Activated CD4-positive, CD25-positive, alpha-beta regulatory T cell treated with anti-CD3 and anti-CD28 coated beads, Interleukin-2, amount 50 U/mL, for 16 hours (primary cell): Measurements from ENCODE around the gene FOXO6.

Source experiments
- DNase-seq: peaks from one replicate; pipeline ENCODE4 v3.0.0-alpha.2; 2020; ENCODE audit warnings: low read depth, low spot score

Gene FOXO6

DNA sequence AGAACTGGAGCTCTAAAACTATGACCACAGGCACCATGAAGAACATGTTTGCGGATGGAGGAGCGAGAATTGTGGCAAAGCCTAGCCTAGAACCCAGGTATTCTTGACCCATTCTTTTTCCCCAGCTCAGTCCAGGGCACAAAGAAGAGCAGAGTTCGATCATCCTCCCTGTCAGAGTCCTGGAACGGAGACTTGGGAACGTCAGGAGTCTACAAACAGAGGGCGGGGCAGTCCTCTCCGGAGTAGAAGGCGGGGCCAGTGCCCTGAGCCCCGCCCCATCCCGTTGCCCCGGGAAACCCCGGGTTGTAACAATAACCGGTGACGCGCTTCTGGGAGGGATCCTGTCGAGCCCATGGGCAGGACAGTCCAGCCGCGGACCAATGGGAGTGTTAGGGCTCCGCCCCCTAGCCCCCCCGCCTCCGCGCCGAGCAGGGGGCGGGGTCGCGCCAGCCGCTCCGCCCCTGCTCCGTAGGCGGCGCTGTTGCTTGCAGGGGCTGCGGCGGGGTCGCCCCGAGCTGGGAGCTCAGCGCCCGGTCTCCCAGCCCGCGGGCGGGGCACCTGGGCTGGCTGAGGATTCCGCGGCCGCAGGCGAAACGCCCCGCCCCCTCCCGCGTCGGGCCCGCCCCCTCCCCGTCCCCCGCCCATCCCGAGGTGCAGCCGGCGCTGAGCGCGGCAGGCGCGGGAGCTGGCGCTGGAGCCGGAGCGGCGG, at the start of gene FOXO6:
Gene FOXO6, plus strand, starts transcription at position 649 of the 709 bp plus-strand sequence.
- peak; percentile 88 for DNase-seq

GRCh38 chr1:41312991-41313645, 48.1 kb upstream of the FOXO6 start:
- no peak for DNase-seq

DNA sequence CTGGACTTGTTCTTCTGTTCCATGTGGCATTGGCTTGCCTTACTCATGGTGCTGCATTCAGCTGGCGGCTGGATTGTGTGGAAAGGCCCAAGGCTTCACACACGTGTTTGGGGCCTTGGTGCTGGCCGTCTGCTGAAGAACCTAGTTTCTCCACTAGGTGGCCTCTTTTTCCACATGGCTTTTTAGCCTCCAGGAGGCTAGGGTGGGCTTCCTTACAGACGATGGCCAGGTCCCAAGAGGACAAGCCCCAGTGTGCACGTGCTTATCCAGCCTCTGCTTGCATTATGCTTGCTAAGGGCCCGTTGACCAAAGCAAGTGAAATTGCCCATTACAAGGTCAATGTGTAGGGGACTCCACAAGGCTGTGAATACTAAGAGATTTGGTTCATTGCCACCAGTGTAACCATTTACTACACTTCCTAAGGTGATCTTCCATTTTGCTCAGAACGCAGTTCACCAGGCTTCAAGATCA, 47.5 kb upstream of the FOXO6 start:
- no peak for DNase-seq

GRCh38 chr1:41314376-41315145, 46.7 kb upstream of the FOXO6 start:
- DNase-seq = no peak

- no peak for DNase-seq
Measured at GRCh38 chr1:41315146-41315822, 46.0 kb upstream of the FOXO6 start.

- no peak for DNase-seq
Measured at GRCh38 chr1:41315871-41316270, 45.4 kb upstream of the FOXO6 start.

- DNase-seq = no peak
Measured at GRCh38 chr1:41317361-41317760, 43.9 kb upstream of the FOXO6 start.

GRCh38 chr1:41318135-41318534, 43.1 kb upstream of the FOXO6 start:
- DNase-seq = no peak

DNA sequence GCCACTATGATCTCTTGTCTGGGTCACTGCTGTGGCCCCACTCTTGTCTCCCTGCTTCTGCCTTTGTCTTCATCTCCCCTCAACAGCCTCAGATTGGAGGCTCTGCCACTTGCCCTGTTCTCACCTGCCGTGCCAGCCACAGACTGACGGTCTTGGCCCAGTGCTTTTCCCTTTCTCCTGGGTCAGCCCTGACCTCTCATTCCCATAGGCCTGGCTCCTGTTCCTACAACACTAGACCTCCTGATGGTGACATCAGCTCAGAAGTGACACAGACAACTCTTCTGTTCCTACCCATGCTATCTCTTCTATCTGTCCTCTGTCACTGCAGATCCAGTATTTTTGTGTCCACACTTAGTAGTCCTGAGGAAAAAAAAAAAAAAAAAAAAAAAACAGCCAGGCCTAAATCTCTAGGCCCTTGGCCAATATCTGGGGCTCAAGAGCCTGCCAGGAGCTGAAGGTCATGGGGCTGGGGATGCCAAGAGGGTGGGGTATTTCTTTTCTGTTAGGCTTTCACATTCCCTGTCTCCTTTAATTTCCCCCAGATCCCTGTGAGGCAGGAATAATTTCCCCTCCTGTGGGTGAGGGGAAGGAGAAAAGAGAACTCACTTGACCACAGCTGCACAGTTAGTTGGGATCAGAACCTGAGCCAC, 42.0 kb upstream of the FOXO6 start:
- no peak for DNase-seq

DNA sequence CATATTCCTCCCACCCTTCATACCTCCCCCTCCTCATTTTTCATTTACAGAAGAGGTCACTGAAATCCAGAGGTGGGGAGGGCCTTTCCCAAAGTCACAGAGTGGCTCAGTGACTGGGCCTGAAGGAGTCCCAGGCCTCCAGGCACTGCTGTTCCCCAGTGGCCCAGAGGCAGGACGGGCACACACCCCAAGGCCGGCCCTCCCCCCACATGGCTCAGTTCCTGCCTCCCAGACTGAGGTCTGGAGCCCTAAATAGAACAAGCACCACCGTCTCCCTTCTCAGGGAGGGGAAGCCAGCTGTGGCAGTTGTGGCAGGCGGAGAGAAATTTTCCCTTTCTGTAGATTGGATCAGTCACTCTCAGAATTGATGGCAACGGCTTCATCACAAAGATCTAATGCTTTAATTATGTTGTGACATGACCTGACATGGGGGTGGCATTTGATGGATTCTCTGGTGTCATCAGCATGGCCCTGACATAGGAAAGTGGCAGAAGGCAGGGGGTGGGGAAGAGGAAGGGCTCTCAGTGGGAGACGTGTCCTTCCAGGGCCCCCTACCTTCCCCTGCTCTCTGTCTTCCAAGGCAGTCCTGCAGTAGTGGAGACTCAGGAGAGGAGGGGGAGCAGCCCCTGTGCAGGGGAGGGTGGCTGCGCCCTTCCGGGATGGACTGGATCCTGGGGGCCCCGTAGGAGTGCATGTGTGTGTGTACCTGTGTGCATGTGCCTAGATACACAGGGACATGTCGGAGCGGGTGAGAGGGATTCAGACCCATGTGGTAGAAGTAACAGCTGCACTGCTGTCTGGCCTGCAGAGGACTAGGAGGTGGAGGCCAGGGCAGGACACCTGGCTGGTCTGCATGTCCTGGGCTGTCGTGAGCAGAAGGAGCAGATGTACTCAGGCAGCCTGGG, 41.2 kb upstream of the FOXO6 start:
- DNase-seq = no peak

- DNase-seq = no peak
Measured at GRCh38 chr1:41320895-41321676, 40.1 kb upstream of the FOXO6 start.

- no peak for DNase-seq
Measured at GRCh38 chr1:41322101-41322661, 39.1 kb upstream of the FOXO6 start.

- no peak for DNase-seq
Measured at GRCh38 chr1:41322835-41323234, 38.4 kb upstream of the FOXO6 start.

- no peak for DNase-seq
Measured at GRCh38 chr1:41323243-41323642, 38.0 kb upstream of the FOXO6 start.

- DNase-seq = no peak
Measured at GRCh38 chr1:41325801-41326200, 35.4 kb upstream of the FOXO6 start.

GRCh38 chr1:41327383-41327999, 33.7 kb upstream of the FOXO6 start:
- no peak for DNase-seq

GRCh38 chr1:41328001-41328615, 33.1 kb upstream of the FOXO6 start:
- DNase-seq = no peak
